GM23338 (cell line): ENCODE results near the gene TAF3. TPM values are rescaled to one million over a fixed set of nuclear protein-coding genes. Genes with fewer than 3 reads are reported as not detected.

Source experiments
- ATAC-seq: fragments of 200-7000 bp; cut with Tn5 transposase; 3 replicates; pipeline ENCODE4 v1.9.1; 2020
- DNase-seq: peaks from one replicate; pipeline ENCODE4 v3.0.0-alpha.2; 2015; ENCODE audit warnings: low spot score
- H2AFZ ChIP-seq: fragments of 200-600 bp; sonication (generic); 2 replicates; pipeline ENCODE4 v1.8.0; 2016; ENCODE audit warnings: antibody characterized with exemption, mild to moderate bottlenecking, moderate library complexity
- H3F3A ChIP-seq: fragments of 200-600 bp; sonication (generic); replicated peaks from 2 replicates; pipeline ENCODE4 v1.8.0; 2017; ENCODE audit warnings: antibody characterized with exemption, mixed run types, low read depth
- H3K27ac ChIP-seq: fragments of 200-600 bp; sonication (generic); 2 replicates; pipeline ENCODE4 v1.6.1; 2016; ENCODE audit warnings: low read depth
- H3K27me3 ChIP-seq: fragments of 200-600 bp; sonication (generic); 2 replicates; pipeline ENCODE4 v1.8.0; 2016; ENCODE audit warnings: mild to moderate bottlenecking, mixed run types, moderate library complexity; ENCODE audit not compliant: insufficient read depth
- H3K36me3 ChIP-seq: fragments of 200-600 bp; sonication (generic); 2 replicates; pipeline ENCODE4 v1.8.0; 2016; ENCODE audit warnings: mild to moderate bottlenecking; ENCODE audit not compliant: insufficient read depth
- H3K4me1 ChIP-seq: fragments of 200-600 bp; sonication (generic); 2 replicates; pipeline ENCODE4 v1.8.0; 2016; ENCODE audit warnings: mild to moderate bottlenecking, moderate library complexity; ENCODE audit not compliant: insufficient read depth
- H3K4me2 ChIP-seq: fragments of 200-600 bp; sonication (generic); 2 replicates; pipeline ENCODE4 v1.7.1; 2017; ENCODE audit warnings: mixed run types
- H3K4me3 ChIP-seq: fragments of 200-600 bp; sonication (generic); 2 replicates; pipeline ENCODE4 v1.6.1; 2016; ENCODE audit warnings: mixed run types
- H3K79me2 ChIP-seq: fragments of 200-600 bp; sonication (generic); replicated peaks from 2 replicates; pipeline ENCODE4 v1.8.0; 2017; ENCODE audit warnings: mild to moderate bottlenecking; ENCODE audit not compliant: insufficient read depth
- H3K9me2 ChIP-seq: fragments of 200-600 bp; sonication (generic); 2 replicates; pipeline ENCODE4 v1.8.0; 2017; ENCODE audit not compliant: insufficient read depth
- H4K20me1 ChIP-seq: fragments of 200-600 bp; sonication (generic); replicated peaks from 2 replicates; pipeline ENCODE4 v1.8.0; 2017; ENCODE audit warnings: mild to moderate bottlenecking; ENCODE audit not compliant: insufficient read depth
- H3K27ac Mint-ChIP-seq: 2 replicates; pipeline ENCODE4 v1.8.0; 2020; ENCODE audit warnings: inconsistent platforms, mild to moderate bottlenecking, moderate library complexity, mixed read lengths
- H3K27me3 Mint-ChIP-seq: 3 replicates; pipeline ENCODE4 v1.8.0; 2022; ENCODE audit warnings: low read depth, mild to moderate bottlenecking, moderate library complexity, mixed read lengths, inconsistent platforms; ENCODE audit not compliant: insufficient read depth, poor library complexity
- H3K36me3 Mint-ChIP-seq: 3 replicates; pipeline ENCODE4 v1.8.0; 2021; ENCODE audit warnings: low read depth, mild to moderate bottlenecking, inconsistent platforms, moderate library complexity, mixed read lengths
- H3K4me1 Mint-ChIP-seq: 3 replicates; pipeline ENCODE4 v1.8.0; 2020; ENCODE audit warnings: mild to moderate bottlenecking, inconsistent platforms, mixed read lengths
- H3K4me3 Mint-ChIP-seq: 3 replicates; pipeline ENCODE4 v1.8.0; 2021; ENCODE audit warnings: moderate library complexity, mild to moderate bottlenecking, inconsistent platforms, mixed read lengths
- H3K9me3 Mint-ChIP-seq: 3 replicates; pipeline ENCODE4 v1.8.0; 2020; ENCODE audit warnings: moderate library complexity, mild to moderate bottlenecking, inconsistent platforms, mixed read lengths
- CTCF ChIP-seq, 2 experiments: fragments of 200-600 bp in 1 of 2; sonication (generic) in 1 of 2; conservative IDR thresholded peaks; 2 replicates each; pipeline versions ENCODE4 v1.5.1 to v1.6.1; 2016 to 2017; ENCODE audit warnings: antibody characterized with exemption in 2 of 2, low read depth in 2 of 2, mild to moderate bottlenecking in 2 of 2, moderate library complexity in 1 of 2
- ETS1 ChIP-seq: IDR thresholded peaks from 2 replicates; pipeline ENCODE4 v1.6.1; 2016; ENCODE audit warnings: antibody characterized with exemption
- EZH2 ChIP-seq: fragments of 200-600 bp; sonication (generic); IDR thresholded peaks from one replicate; pipeline ENCODE4 v1.8.0; 2017; ENCODE audit warnings: antibody characterized with exemption, mild to moderate bottlenecking, low read depth; ENCODE audit not compliant: unreplicated experiment
- EZH2phosphoT487 ChIP-seq: fragments of 200-600 bp; sonication (generic); IDR thresholded peaks from one replicate; pipeline ENCODE4 v1.8.1; 2018; ENCODE audit warnings: antibody characterized with exemption; ENCODE audit not compliant: unreplicated experiment
- JUNB ChIP-seq: IDR thresholded peaks from one replicate; pipeline ENCODE4 v1.6.1; 2016; ENCODE audit warnings: antibody characterized with exemption; ENCODE audit not compliant: unreplicated experiment
- NANOG ChIP-seq: IDR thresholded peaks from 2 replicates; pipeline ENCODE4 v1.6.1; 2016; ENCODE audit warnings: antibody characterized with exemption, borderline replicate concordance
- STAT1 ChIP-seq: IDR thresholded peaks from one replicate; pipeline ENCODE4 v1.6.1; 2016; ENCODE audit warnings: antibody characterized with exemption; ENCODE audit not compliant: unreplicated experiment
- ZNF114 ChIP-seq: fragments of 250-450 bp; sonication (Bioruptor Pico); IDR thresholded peaks from 2 replicates; pipeline ENCODE4 v1.5.0; 2020; ENCODE audit warnings: mild to moderate bottlenecking, moderate library complexity
- ZNF331 ChIP-seq: fragments of 250-450 bp; sonication (Bioruptor Pico); IDR thresholded peaks from 2 replicates; pipeline ENCODE4 v1.5.0; 2020; ENCODE audit warnings: low read depth, mild to moderate bottlenecking, moderate library complexity
- ZNF462 ChIP-seq: fragments of 250-450 bp; sonication (Bioruptor Pico); IDR thresholded peaks from 2 replicates; pipeline ENCODE4 v1.5.0; 2020; ENCODE audit warnings: mild to moderate bottlenecking, moderate library complexity
- polyA plus RNA-seq: library from polyadenylated mRNA; unstranded; fragments of >200 nt; fragmentation: Nextera tagmentation; extraction: Ambion mirVana; gene quantifications from 2 replicates; pipeline ENCODE4 v1.2.1, GENCODE V29; 2016
- total RNA-seq: library from RNA; depleted of rRNA; stranded (reverse); fragments of >200 nt; shearing (Covaris generic); gene quantifications from 2 replicates; pipeline ENCODE4 v1.2.3, GENCODE V29; 2014

The TAF3 gene
- total and polyA plus RNA-seq, 2 experiments from 2014 or later: 6.4 to 15.2 TPM

GRCh38 chr10:7788639-7789286 is 29.5 kb upstream of the TAF3 start:
- Histone ChIP-seq H3K4me2 (peak overlapping the region; percentile 93), H3K79me2 (peaks cover 97% of the 10 kb centered on the region), H4K20me1 (peaks cover 47% of the 10 kb centered on the region), H3F3A (no peaks in the 10 kb centered on the region), H3K27ac (no peak overlapping the region), H3K4me3 (peak overlapping the region; percentile 96), H3K27me3 (no peaks in the 10 kb centered on the region), H2AFZ (peak overlapping the region; percentile 29; the same call in 1 of the 2 replicates), H3K36me3 (no peaks in the 10 kb centered on the region; the same call in 1 of the 2 replicates), H3K9me2 (no peaks in the 10 kb centered on the region), H3K4me1 (peaks cover 19% of the 10 kb centered on the region)
- Mint-ChIP-seq H3K36me3 (peaks cover 9% of the 10 kb centered on the region; the same call in 2 of the 3 replicates), H3K27ac (peak overlapping the region; percentile 90), H3K9me3 (no peaks in the 10 kb centered on the region), H3K4me3 (no peak overlapping the region), H3K27me3 (peaks cover 5% of the 10 kb centered on the region), H3K4me1 (peaks cover 13% of the 10 kb centered on the region; the same call in 2 of the 3 replicates)
- TF ChIP-seq STAT1 (no peak), EZH2 (no peak), JUNB (no peak), CTCF (conservative IDR thresholded peaks at IDR 0.05; ENCODE audit: low read depth in 2 of 2) (no peak), ETS1 (0 out of 2 replicates have a peak, but pooled peaks have one; percentile 1)
- peak; percentile 35 for ATAC-seq
- peak; percentile 8 for DNase-seq

GRCh38 chr10:7789390-7789789 is 28.9 kb upstream of the TAF3 start:
- Histone ChIP-seq H3K79me2 (peaks cover 97% of the 10 kb centered on the region), H3K4me2 (peak overlapping the region; percentile 93), H3F3A (no peaks in the 10 kb centered on the region), H3K9me2 (no peaks in the 10 kb centered on the region), H3K27ac (no peak overlapping the region), H3K4me1 (peaks cover 19% of the 10 kb centered on the region), H4K20me1 (peaks cover 40% of the 10 kb centered on the region), H3K4me3 (peak overlapping the region; percentile 96), H3K27me3 (no peaks in the 10 kb centered on the region), H3K36me3 (no peaks in the 10 kb centered on the region; the same call in 1 of the 2 replicates), H2AFZ (no peak overlapping the region)
- DNase-seq (no peak), ATAC-seq (no peak)
- H3K4me1 Mint-ChIP-seq: peaks cover 13% of the 10 kb centered on the region; the same call in 2 of the 3 replicates
- H3K36me3 Mint-ChIP-seq: peaks cover 9% of the 10 kb centered on the region; the same call in 2 of the 3 replicates
- H3K27me3 Mint-ChIP-seq: peaks cover 3% of the 10 kb centered on the region
- H3K9me3 Mint-ChIP-seq: no peaks in the 10 kb centered on the region
- H3K27ac Mint-ChIP-seq: no peak overlapping the region
- H3K4me3 Mint-ChIP-seq: no peak overlapping the region
- no peak for TF ChIP-seq ZNF114 (CRISPR knock-in tag)
- no peak for TF ChIP-seq ZNF462
- TF ChIP-seq STAT1: no peak
- TF ChIP-seq EZH2: no peak
- no peak for TF ChIP-seq NANOG
- TF ChIP-seq JUNB: no peak
- no peak for TF ChIP-seq ETS1
- no peak for TF ChIP-seq EZH2phosphoT487
- TF ChIP-seq ZNF331 (CRISPR knock-in tag): no peak
